Measurements from ENCODE around the gene AGBL3.

AGBL3 gene

GRCh38 chr7:134986363-134987251, at the start of gene AGBL3:
Gene AGBL3 (plus strand): TSS chr7:134986508. CDS start chr7:134987934, 1,426 bp downstream.
- peak; percentile 80 for TF ChIP-seq CTCF (IDR thresholded peaks at IDR 0.05)

DNA sequence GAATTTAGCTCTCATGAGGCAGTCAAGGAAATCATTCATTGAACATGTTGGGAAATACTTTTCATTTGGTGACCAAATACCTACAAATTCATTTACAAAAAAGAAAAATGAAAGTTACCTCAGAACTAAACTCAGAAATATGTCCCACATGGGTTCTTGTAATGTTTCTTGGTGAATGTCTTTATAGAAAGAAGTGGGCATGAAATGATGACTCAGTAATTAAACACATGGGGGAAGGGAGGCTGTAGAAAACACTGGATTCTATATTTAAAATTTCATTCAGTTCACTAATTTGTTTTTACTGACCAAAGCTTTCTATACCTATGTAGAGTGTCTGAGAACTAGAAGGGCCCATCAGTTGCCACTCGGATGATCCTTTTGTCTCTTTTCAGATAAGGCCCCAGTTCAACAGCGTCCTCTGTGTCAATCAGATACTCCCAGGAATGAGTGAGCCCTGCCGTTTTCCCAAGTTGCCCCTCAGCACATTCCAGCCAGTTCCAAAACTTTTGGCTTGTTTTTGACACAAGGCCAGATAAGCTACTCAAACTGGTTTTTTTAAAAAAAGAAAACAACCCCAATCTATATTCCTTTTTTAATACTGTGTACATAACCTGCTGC, 49.3 kb upstream of the AGBL3 start:
- no peak for TF ChIP-seq CTCF (IDR thresholded peaks at IDR 0.05)

- TF ChIP-seq CTCF (IDR thresholded peaks at IDR 0.05) = no peak
These were observed 48.2 kb upstream of the AGBL3 start for GRCh38 chr7:134938141-134938540.

DNA sequence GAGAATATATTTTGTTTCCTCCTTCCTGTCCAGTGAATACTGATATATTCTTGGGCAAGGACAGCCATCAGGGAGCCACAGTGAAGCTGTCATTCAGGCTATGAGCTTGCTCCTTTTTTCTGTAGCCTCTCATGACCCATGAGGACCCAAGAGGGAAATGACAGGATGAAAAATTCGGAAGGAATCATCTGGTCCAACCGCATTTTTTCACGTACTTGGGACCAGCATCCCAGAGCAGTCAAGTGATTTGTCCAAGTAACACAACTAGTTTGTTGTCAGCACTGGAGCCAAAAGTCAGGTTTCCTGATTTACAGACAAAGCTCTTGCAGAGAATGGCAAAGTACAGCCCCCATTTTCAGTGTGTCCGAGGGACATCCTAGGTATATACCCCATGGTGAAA, 47.2 kb upstream of the AGBL3 start:
- no peak for TF ChIP-seq CTCF (IDR thresholded peaks at IDR 0.05)

DNA sequence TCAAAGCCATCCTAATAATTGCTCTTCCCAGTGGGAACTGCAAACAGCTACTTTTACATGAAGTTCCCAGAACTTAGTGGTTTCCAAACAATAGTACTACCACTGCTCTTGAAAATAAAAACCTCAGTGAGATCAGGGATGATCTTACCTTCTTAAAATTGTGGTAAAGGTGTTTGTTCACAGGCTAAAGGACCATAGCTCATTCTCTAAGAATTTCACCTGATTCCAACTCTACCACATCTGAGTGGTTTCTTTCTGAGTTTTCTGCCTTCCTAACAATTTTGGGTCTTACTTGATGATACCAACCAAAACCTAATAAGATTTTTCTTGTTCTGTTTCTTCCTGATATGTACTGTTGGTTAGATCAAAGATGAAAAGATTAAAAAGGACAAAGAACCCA, 45.6 kb upstream of the AGBL3 start:
- TF ChIP-seq CTCF (IDR thresholded peaks at IDR 0.05) = no peak

DNA sequence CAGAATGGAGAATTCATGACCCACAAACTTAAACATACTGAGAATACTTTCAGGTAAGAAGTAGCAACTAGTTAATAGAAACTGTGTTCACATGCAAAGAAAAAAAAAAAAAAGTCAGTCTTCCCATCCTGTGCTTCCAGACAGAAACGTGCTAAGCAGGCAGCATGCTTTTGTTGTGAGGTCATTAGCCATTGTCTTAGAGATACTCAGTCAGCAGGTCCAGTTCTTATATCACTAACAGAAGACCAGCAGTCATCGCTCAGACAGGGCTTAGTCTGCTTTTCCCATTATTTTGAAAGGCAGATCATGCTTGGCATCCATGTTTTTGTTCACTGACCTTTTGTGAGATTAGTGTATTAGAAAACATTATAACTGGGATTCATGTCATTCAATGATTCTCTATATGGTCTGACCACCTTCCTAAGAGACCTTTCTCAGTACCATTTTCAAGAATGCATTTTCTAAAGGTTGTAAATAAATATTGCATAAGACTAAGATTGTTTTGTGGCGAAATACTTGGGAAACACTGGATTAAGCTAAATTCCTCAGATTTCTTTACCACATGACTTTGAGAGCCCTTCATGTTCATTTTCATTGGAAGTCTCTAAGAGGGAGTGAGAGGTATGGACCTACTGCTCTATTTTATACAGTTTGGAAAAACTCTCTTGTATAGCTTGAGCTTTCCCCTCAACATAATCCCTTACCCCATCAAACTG, 45.0 kb upstream of the AGBL3 start:
- TF ChIP-seq CTCF (IDR thresholded peaks at IDR 0.05) = no peak

DNA sequence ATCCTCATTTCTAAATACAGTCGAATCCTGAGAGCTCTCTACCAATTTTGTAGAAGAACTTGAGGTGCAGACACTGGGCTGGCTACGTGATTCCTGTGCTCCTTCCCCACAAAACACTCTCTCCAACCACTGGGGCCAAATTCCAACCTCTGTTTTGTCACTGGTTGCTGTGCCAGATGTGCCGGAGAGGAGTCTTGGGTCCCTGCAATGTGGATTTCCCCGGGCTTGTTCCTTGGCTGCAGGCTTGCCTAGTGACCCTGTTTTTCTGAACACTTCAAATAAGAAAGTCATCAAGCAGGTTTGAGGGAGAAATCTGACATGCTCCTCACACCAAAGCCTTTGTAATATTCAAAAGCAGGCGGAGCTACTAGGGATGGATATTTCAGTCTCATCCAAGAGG, 44.4 kb upstream of the AGBL3 start:
- TF ChIP-seq CTCF (IDR thresholded peaks at IDR 0.05) = no peak

Measured in LNCAP (cell line).